Choroid plexus epithelial cell (primary cell): ENCODE data around the gene ADARB2.

Source experiments
- DNase-seq: peaks from one replicate; pipeline ENCODE4 v3.0.0-alpha.2; 2010; ENCODE audit warnings: low read depth
- H3K4me3 ChIP-seq: 2 replicates; pipeline ENCODE4 v1.5.1; 2011; ENCODE audit warnings: low read depth, mild to moderate bottlenecking, control low read depth, low read length, moderate library complexity
- TF ChIP-seq, protein P1 (sequence below): conservative IDR thresholded peaks from 2 replicates; pipeline ENCODE4 v1.5.1; 2011; ENCODE audit warnings: low read depth, mild to moderate bottlenecking, control low read depth, inconsistent platforms, low read length, moderate library complexity

ADARB2 gene

DNA sequence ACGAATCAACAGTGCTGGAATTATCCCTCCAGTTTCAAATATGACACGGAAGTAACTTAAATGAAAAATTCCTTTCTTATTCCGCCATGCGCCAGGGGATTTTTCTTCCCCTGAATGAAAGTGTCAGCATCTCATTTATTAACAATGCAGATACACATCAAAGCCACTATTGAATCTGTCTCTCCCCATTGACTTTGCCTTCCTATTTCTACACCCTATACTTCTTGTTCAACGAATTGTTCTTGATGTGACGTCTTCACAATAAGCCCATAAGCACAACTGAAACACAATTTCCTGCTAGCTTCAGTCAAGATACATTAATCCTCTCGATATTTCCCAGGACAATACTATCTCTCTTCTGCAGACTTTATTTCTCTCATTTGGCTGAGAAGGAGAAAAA lies 253.5 kb downstream of the ADARB2 start:
- no peak for DNase-seq
- TF ChIP-seq, protein P1, sequence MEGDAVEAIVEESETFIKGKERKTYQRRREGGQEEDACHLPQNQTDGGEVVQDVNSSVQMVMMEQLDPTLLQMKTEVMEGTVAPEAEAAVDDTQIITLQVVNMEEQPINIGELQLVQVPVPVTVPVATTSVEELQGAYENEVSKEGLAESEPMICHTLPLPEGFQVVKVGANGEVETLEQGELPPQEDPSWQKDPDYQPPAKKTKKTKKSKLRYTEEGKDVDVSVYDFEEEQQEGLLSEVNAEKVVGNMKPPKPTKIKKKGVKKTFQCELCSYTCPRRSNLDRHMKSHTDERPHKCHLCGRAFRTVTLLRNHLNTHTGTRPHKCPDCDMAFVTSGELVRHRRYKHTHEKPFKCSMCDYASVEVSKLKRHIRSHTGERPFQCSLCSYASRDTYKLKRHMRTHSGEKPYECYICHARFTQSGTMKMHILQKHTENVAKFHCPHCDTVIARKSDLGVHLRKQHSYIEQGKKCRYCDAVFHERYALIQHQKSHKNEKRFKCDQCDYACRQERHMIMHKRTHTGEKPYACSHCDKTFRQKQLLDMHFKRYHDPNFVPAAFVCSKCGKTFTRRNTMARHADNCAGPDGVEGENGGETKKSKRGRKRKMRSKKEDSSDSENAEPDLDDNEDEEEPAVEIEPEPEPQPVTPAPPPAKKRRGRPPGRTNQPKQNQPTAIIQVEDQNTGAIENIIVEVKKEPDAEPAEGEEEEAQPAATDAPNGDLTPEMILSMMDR: no peak
- no peak overlapping the region for H3K4me3 ChIP-seq

DNA sequence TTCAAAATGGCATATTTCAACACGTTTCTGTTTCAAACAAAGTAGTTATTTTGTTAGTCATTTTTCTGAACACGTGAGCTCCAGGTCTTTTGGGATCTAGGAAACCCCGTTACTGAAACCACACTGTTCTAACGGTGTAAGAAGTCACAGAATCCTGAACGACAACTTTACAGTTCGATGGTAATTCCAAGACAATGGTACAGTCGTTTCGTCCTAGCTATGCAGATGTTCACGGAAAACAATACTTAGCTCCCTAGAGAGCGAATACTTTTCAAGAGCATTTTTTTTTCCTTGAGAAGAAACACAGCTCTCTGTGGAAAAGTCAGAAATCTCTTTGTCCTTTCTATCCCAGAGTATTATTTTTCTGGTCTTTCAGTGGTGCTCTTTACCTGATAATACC lies 254.1 kb downstream of the ADARB2 start:
- TF ChIP-seq, protein P1: no peak
- no peak overlapping the region for H3K4me3 ChIP-seq
- no peak for DNase-seq

DNA sequence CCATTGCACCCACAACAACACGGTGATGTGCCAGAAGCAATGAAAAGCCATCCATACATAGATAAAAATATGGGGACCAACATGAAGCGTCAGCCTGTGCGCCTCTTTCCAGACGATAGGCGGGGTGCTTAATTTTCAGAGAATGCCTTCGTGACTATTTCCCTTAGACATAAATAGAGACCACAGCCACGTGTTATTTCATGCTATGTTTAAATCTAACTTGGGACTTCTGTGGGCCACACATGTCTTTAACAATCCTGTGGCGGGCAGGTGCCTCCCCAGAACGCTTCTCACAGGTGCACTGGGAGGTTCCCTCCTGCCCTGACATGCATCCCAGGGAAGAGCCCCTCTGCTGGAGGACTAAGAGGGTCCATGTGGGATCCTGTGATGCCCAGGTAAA lies 259.7 kb downstream of the ADARB2 start:
- H3K4me3 ChIP-seq: no peak overlapping the region
- TF ChIP-seq, protein P1: no peak
- no peak for DNase-seq

DNA sequence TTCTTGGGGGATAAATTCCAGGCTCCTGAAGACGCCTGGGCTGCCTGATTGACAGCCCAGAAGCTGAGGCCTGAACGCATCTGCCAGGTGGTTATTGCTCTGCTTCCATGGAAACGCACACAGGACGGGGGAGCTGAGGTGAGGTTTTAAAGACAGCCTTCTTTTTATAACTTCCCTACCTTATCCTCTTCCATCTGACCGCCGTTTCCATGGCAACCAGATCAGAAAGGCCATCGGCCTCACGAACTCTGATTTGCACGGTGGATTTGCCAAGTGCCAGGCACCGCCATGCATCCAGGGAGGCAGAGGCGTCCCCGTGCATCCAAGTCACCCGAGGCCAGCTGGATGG lies 260.9 kb downstream of the ADARB2 start:
- H3K4me3 ChIP-seq: no peak overlapping the region
- no peak for DNase-seq
- TF ChIP-seq, protein P1: no peak

DNA sequence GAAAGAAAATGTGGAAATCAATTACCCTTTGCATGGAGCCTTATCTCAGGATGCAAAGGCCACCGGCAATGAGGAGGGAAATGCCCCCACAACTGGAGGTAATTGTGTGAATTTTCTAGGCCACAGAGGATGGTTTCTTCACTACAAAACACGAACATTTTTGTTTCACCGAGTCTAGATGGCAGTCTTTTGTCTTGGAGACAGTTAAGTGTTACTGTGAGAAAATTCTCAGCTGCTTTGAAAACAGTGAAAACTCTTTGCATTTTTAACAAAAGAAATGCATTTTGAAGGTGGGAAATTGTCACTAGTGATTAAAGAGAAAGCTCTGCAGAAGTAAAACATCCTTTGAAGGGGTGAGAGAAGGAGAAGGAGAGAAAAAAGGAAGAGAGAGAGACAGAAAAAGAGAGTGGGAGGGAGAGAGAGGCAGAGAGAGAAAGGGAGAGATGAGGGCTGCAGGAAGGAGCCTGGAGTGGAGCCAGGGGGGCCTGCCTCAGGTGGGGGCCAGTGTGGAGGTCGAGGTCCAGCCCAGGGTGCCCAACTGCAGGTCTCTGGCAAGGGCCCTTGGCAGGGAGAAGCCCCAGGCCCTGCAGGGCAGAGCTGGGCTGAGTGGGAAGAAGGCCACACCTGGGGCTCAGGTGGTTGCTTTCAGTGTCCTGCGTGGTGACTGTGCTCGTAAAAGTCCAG lies 261.4 kb downstream of the ADARB2 start:
- no peak overlapping the region for H3K4me3 ChIP-seq
- DNase-seq: no peak
- TF ChIP-seq, protein P1: no peak

DNA sequence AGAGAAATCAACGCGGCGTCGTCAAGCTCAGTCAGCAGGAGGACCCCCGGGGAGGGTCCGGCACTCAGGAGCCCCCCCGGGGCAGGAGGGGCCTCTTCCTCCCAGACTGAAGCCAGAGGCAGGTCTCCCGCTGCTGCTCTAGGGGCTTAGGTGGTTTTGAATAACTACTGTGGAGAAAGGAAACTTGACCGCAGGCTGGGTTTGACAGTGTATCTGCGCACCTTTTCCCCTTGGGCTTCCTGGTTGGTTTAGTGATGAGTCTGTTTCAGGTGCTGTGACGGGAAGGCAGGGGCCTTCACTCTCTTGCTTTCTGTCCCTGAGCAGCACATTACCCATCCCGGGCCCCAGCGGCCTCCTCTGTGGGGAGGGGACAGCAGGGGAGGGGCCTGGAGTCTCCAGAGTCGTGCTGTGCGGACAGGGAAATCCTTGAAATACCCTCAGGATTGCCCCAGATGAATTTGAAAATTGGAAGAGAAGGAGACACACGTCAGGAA lies 262.2 kb downstream of the ADARB2 start:
- TF ChIP-seq, protein P1: no peak
- no peak for DNase-seq
- no peak overlapping the region for H3K4me3 ChIP-seq
